ENCODE data around the gene TRIM58.

TRIM58 gene, protein sequence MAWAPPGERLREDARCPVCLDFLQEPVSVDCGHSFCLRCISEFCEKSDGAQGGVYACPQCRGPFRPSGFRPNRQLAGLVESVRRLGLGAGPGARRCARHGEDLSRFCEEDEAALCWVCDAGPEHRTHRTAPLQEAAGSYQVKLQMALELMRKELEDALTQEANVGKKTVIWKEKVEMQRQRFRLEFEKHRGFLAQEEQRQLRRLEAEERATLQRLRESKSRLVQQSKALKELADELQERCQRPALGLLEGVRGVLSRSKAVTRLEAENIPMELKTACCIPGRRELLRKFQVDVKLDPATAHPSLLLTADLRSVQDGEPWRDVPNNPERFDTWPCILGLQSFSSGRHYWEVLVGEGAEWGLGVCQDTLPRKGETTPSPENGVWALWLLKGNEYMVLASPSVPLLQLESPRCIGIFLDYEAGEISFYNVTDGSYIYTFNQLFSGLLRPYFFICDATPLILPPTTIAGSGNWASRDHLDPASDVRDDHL

DNA sequence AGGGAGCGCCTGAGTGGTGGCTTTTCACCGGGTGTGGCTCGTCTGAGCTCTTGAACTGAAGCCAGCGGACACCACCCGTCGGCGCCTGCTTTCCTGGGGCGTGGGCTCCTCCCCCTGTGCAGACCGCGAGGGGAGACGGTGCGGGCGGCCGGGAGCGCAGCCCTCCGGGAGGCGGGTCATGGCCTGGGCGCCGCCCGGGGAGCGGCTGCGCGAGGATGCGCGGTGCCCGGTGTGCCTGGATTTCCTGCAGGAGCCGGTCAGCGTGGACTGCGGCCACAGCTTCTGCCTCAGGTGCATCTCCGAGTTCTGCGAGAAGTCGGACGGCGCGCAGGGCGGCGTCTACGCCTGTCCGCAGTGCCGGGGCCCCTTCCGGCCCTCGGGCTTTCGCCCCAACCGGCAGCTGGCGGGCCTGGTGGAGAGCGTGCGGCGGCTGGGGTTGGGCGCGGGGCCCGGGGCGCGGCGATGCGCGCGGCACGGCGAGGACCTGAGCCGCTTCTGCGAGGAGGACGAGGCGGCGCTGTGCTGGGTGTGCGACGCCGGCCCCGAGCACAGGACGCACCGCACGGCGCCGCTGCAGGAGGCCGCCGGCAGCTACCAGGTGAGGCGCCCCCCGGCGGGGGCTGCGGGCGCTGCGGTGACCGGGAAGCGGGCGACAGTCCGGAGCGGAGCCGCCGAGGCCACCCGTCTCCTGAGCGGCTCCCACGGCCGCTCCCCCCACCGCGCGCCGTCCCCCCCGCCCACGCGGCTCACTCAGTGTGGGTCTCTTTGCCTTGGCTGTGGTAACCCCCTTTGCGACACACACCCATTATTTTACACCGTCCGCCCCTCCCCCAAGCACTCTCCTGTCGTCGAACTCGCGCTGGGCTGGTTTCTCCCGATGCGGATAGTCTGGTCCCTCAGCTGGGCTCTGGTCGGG, at the start of gene TRIM58:
TRIM58 (plus strand) TSS at position 119 of the 916 bp plus-strand sequence; CDS start at position 179, 60 bp downstream.
- DNase-seq: peak; percentile 1 to 38

DNA sequence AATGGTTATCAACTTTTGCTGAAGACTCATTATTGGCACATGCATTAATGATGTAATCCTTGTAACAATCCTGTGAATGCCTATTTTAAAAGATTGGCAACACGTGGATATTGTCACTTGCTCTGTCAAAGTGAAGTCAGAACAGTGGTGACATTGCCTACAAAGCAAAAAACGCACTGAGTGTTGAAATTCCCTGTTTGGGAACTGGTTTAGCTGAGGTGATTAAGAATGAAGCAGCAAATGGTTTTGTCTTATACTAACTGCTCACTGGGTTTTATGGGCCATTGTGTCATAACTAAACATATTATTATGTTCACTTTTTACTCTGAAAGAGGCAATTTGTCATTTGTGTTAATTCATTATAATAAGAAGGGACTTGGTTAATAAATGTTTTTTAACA, 44.4 kb upstream of the TRIM58 start:
- DNase-seq: no peak

DNA sequence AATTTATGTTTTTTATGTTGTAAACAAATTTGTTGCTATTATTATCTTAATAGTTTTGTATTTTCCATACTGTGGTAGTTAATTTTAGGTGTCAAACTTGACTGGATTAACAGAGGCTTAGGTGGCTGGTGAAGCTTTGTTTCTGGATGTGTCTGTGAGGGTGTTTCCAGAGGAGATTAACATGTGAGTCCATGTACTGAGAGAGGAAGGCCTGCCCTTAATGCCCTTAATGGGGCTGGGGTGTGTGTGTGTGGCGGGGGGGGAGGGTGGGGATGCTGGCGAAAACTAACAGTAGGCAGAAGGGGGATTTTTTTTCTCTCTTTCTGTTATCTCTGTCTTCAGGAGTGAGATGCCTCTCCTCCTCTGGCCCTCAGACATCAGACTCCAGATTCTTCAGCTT, 34.9 kb upstream of the TRIM58 start:
- DNase-seq: no peak

DNA sequence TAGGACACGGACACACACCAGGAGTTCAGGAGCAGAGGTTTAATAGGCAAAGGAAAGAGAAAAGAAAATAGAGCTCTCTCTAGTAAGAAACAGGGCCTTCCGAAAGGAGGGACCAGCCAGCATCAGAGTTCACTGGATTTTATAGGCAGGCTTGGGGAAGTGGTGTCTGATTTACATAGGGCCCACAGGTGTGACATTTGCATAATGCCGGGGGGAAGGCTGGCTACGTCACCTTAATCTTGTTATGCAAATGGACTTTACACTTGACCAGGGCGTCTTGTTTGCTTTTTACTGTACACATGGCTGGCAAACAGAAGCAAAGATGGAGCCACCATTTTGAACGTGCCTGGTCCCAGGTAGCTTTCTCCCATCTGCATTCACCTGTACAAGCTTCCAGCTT, 33.0 kb upstream of the TRIM58 start, which contains the start of gene OR14A16:
OR14A16 (minus strand) TSS at position 97 of the 400 bp plus-strand sequence. CDS start 8,390 bp downstream, outside the sequence.
- no peak for DNase-seq

DNA sequence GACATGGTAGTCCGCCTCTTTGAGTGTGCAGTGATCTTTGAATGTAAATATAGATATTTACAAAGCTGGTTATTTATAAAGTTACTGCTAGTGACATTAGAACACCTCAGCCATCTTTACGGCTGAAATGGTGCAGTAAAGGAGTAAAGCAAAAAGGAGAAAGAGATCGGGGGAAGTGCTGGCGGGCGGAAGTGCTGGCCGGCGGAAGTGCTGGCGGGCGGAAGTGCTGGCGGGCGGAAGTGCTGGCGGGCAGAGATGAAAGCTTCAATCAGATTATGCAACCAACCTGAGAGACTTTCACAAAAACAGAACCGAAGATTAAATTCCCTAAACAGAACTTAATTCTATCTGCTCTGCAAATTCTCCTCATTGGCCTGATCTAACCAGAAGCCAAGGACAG, 31.6 kb upstream of the TRIM58 start:
- DNase-seq: no peak

DNA sequence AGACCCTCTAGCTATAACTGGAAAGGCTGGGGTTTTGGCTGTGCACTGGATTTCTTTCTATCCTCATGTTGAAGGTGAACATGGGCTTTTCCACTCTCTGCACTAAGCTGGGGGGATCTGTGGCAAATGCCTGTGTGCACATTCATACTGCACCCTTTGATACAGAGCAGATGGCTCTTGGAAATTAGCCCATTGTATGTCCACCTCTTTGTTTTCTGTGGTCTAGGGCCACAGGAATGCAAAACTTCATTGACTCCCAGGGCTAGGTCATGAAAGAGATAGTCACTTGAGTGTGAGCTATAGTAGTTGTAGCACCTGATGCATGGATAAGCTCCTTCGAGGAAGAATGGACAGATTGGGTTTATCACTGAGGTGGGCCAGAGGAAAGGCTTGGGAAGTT, 27.3 kb upstream of the TRIM58 start:
- DNase-seq: no peak

DNA sequence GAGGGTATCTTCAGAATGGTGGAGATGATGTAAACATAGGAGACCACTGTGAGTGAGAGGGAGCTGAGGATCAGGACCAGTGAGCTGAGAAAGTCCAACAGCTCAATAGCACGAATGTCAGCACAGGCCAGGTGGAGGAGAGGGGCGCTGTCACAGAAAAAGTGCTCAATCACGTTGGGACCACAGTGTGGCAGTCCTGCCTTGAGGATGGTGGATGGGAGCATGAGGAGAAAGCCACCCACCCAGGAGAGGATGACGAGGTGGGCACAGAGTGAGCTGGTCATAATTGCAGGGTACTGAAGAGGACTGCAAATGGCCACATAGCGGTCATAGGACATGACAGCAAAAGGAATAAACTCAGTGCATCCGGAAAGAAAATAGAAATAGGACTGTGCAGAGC, 23.4 kb upstream of the TRIM58 start:
- DNase-seq: no peak

DNA sequence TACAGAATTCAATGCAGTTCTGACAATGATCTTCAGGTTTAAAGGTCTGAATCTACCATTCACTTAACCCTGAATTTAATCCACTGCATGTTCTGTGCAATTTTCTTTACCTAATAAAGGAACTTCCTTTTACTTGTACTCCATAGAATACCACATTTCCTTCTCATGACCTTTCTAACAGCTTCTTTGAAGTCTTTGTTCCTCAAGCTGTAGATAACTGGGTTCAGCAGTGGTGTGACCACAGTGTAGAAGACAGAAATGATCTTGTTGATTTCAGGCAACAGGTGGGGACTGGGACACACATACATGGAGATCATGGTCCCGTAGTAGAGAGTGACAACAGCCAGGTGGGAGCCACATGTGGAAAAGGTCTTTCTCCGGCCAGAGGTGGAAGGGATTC, 16.2 kb upstream of the TRIM58 start:
- DNase-seq: no peak

DNA sequence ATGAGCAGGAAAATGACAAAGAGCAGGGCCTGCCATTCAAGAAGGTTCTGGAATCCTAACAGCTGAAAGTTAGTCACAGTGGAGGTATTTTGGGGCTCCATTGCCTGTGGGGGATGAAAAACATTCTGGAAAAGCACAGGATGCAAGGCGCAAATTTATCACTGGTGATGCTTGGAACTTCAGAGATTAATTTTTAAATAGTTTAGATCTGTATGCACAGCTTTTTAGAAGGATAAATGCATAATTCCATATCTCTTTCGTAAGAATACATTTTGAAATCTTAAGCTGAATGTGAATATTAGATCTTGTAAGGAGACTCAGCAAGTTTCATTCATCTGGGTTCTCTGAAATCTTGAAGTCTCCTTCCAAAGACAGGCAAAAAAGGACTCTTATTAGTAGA, 15.2 kb upstream of the TRIM58 start, which contains the start of gene OR11L1:
OR11L1 (minus strand) TSS at position 101 of the 400 bp plus-strand sequence; CDS start at position 101, 0 bp downstream.
- DNase-seq: no peak

DNA sequence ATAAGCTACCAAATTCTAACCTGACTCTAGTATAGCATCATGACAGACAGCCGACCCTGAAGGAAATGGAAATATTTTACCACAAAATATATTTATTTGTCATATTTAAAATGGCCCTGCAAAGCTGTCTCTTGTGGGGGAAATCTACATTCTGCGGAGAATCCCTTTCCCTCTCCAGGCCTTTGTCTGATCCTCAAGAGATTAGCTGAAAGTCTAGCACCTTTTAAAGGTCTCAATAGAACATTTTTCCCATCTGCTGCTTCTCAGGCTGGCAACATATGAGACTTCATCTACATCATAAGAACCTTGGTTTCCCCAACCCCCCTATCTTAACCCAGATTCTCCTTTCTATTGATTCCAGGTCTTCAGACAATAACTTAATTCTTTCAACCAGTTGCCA, 13.6 kb upstream of the TRIM58 start:
- no peak for DNase-seq

DNA sequence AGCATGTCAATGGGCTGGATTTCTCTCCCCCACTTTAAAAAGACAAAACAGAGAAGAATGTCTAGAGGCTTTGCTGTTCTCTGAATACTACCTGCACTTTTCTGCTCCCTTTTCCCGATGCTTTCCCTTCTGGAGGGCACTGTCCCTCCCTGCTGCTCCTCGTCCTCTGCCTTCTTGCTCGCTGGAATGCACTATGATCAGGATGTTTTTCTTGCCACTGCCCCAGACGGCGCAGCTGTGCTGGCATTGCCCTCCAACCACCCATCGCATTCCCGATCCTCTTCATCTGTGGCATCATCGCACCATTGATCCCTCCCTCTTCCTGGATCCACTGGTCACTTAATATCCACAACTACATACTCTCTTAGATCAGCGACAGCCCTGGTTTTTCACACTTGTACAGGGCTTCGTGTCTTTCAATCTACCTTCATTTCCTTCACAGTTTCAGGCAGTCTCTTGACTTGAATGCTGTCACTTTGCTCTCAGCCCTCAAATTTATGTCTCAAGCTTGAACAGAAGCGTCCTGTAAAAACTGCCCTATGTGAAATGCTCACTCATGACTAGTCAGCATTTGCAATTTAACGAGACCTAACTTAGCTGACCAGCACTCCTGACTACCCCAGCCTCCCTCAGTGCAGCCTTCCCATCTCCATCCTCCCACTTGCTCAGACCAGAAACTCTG, 11.8 kb upstream of the TRIM58 start:
- DNase-seq: no peak

DNA sequence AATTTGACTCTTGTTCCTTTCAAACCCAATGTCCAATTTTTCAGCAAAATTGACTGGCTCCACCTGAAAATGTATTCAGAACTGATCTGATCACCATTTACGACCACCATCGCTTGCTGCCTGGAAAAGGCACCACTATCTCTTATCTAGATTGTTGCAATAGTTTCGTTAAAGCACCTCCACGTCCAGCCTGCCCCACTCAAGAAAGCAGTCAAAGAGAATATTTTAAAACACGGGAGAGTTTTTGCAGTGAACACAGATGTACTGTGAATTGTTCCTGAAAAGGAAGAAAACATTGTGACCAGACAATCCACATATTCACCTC, 11.3 kb upstream of the TRIM58 start:
- no peak for DNase-seq

DNA sequence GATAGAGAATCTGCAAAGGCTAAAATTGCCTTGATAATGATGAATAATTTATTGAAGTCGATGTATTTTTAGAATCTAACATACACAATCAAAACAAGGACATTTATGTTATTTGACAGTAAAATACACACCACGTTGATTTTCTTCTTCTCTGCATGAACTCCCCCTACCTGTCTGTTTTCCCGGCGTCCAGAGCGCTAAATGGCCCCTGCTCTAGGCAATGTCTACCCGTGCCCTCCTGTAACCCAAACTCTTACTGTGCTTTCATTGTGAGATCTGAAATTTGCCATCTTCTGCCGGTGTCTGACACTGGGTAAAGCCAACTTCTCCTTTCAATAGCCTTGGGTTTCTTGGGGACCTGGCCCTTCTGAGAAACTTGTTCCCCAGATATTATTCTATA, 8.6 kb upstream of the TRIM58 start:
- no peak for DNase-seq

DNA sequence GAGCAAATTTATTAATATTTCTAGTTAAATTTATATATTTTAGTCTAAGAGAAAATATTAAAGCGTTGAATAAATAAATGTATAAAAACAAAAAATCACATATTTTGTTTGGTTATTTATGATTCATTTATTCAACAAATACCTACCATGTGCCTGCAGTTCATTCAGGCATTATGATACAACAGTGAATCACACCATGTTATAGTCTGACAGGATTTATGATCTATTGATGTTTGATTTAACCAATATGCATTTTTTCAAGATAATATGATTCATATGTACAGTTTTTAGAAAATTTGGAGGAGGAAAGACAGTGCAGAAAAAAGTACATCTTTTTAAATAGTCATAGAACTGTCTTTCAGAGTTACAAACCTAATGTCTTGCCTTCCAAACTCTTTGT, 7.4 kb upstream of the TRIM58 start:
- DNase-seq: no peak

DNA sequence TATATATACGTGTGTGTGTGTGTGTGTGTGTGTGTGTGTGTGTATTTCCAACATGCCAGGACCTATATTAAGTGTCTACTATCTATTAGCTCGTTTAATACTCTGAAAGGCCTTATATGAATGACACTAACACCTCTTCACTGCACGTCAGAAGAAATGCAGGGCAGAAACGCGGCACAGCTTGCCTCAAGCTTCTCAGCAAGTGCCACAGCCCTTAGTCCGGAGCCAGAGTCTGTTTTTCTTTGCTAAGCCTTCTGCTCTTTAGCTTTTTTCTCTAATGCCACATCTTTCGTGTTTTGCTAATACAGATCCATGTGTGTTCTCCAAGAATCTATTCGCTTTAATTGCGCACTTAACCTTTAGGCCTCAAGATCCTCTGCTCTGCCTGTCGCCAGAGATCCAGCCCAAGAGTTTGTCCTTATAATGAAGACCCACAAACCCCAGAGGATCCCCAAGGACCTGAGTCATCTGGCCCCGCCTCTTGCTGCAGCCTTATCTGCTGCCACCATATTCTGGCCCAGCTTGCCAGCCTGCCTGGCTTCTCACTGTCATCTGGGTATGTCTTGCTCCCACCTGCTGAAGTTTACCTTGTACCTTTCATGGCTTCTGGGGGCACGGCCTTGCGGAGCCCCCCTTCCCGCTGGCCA, 2.0 kb upstream of the TRIM58 start:
- no peak for DNase-seq

DNA sequence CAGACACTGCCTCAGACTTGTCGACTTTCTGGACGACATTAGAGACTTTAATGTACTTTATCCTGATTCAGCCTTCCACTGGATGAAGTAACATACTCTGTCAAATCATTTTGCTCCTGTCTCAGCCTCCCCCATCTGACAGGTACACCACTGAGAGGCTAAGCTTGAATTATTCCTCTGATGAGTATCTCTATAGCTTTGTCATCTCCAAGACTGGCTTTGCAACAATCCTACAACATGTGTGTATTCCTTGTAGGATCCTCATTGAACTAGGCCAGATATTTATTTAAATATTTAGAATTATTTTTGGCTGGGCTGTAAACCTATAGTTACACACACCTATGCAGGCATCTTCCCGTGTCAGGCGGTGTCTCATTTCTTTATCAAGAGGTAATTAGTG, 1.1 kb upstream of the TRIM58 start:
- DNase-seq: no peak

DNA sequence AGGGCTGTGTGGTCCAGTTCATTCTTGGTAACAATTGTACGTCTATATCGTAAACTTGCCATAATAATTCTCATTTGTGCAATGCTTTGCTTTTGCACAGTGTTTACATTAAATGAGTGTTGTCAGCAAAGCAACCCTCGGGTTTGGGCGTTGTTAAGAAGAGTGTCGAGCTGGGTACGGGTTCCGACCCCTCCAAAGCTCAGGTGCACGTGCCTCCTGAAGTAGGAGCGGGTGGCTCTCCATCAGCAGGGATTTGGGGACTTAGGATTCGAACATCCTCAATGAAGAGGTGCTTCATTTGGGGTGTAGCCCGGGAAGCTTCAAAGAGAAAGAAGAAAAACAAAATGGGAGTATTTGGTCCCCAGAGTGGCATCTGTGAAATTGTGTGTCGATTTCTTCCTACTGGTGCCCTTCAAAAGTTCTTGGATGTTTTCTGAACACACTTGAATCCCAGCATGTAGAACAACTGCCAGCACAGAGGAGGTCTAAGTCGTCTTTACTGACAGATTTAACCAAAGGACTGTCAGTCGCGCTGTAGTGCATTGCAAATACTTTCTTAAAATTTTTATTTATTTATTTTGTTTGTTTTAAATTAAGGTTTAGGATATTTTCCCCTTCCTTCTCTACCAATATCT, 1.1 kb downstream of the TRIM58 start:
- DNase-seq: no peak

DNA sequence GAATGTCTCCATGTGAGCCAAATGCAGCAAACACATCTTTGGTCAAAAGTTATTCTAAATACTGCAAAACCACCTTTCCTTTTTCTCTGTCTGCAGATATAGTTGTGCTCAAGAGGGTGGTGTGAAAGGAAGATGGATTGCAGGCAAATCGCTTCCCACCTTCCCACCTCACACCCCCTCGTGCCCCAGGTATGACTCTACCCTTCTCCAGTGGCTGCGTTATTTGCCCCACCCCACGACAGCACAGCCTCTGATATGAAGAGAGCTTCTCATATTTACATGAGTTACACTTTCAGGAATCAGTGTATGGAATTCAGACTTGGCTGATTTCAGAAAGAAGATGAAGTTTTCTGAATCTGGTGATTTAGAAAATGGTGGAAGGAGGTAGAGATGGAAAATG, 5.8 kb downstream of the TRIM58 start:
- DNase-seq: no peak

DNA sequence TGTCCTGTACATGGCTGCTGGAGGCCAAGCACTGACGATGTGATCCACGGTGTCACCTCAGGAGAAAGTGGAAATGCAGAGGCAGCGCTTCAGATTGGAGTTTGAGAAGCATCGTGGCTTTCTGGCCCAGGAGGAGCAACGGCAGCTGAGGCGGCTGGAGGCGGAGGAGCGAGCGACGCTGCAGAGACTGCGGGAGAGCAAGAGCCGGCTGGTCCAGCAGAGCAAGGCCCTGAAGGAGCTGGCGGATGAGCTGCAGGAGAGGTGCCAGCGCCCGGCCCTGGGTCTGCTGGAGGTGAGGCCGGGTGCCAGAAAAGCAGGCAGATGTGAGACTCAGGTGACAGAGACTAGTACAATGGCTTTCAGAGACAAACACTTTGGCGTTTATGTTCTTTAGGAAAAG, 7.7 kb downstream of the TRIM58 start:
- no peak for DNase-seq

DNA sequence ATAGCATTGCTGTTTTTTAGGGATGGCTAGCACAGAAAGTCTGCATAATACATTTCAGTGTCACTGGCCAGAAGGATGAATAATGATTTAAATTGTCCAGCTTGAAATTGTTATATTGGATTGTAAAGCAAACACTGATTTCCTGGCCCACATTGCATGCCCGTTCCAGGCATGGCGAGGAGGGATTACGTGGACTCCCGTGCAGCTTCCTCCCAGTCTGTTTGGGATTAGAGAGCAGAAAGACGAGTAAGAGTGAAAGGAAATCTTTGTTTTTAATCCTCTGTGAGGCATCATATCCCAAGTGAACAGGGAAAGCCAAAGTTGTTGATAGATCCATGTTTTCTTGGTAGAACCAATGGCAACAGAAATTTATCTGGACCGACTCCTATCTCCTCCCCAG, 8.4 kb downstream of the TRIM58 start:
- no peak for DNase-seq

DNA sequence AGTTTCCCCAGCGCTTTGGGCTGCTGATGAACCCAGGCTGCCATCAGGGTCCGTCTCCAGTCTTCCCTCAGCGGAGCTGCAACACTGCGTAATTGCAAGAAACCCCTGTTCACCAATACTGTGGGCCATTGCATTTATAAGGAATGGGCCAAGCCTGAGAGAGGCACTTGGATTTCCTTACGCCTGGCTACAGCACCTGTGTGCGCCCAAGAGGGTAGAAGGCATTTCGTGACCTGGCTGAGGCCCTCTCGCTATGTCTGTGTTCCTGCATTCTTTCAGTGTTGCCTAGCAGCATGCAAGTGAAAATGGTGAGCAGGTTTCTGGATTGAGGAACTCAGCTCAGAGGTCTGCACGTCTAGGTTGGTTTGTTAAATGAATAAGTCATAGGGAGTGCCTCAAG, 26.4 kb downstream of the TRIM58 start:
- DNase-seq: no peak

DNA sequence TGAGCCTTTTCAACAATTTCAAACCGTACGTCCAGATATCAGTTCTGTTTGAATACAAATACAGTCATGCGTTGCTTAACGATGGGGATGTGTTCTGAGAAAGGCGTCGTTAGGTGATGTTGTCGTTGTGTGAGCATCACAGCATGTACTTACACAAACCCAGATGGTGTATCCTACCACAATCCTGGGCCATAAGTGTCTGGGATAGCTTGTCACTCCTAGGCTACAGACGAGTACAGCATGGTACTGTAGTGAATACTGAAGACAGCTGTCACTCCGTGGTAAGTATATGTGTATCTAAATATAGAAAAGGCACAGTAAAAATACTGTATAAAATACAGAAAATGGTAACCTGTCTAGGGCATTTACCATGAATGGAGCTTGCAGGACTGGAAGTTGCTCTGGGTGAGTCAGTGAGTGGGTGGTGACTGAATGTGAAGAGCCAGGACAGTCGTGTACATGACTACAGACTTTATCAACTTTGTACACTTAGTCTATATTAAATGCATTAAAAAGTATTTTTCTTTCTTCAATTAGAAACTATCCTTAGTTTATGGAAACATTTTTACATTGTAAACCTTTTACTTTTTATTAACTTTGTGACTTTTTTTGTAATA, 27.9 kb downstream of the TRIM58 start:
- DNase-seq: no peak
